H9 (cell line): ENCODE results near the gene RBL1. TPM values are rescaled to one million over a fixed set of nuclear protein-coding genes. Genes with fewer than 3 reads are reported as not detected.

Experiments used
- DNase-seq: peaks from one replicate; pipeline ENCODE4 v3.0.0-alpha.2; 2017
- H2AFZ ChIP-seq: one replicate; pipeline ENCODE4 v1.6.1; 2013; ENCODE audit warnings: mild to moderate bottlenecking, low read length, control low read depth, moderate library complexity
- H2AK5ac ChIP-seq: 2 replicates; pipeline ENCODE4 v1.6.1; 2013; ENCODE audit warnings: low read length, control low read depth, mixed read lengths; ENCODE audit not compliant: insufficient read length
- H2BK120ac ChIP-seq: one replicate; pipeline ENCODE4 v1.6.1; 2013; ENCODE audit warnings: low read depth, mild to moderate bottlenecking, low read length, control low read depth, inconsistent platforms; ENCODE audit not compliant: poor library complexity, severe bottlenecking
- H2BK12ac ChIP-seq: 2 replicates; pipeline ENCODE4 v1.6.1; 2013; ENCODE audit warnings: low read length, control low read depth, mixed read lengths, low read depth; ENCODE audit not compliant: insufficient read length
- H2BK15ac ChIP-seq: 2 replicates; pipeline ENCODE4 v1.6.1; 2013; ENCODE audit warnings: low read depth, low read length, control low read depth
- H2BK20ac ChIP-seq: one replicate; pipeline ENCODE4 v1.6.1; 2013; ENCODE audit warnings: low read depth, mild to moderate bottlenecking, low read length, control low read depth, inconsistent platforms; ENCODE audit not compliant: poor library complexity, severe bottlenecking
- H2BK5ac ChIP-seq: 2 replicates; pipeline ENCODE4 v1.6.1; 2013; ENCODE audit warnings: low read length, control low read depth, mixed read lengths; ENCODE audit not compliant: insufficient read length
- H3K14ac ChIP-seq: 2 replicates; pipeline ENCODE4 v1.6.1; 2013; ENCODE audit warnings: low read length, control low read depth; ENCODE audit not compliant: insufficient read depth
- H3K18ac ChIP-seq: 2 replicates; pipeline ENCODE4 v1.6.1; 2013; ENCODE audit warnings: low read depth, mild to moderate bottlenecking, mixed read lengths, low read length, control low read depth; ENCODE audit not compliant: insufficient read length
- H3K23ac ChIP-seq: 2 replicates; pipeline ENCODE4 v1.6.1; 2013; ENCODE audit warnings: low read length, control low read depth, mixed read lengths, low read depth; ENCODE audit not compliant: insufficient read length
- H3K23me2 ChIP-seq: 2 replicates; pipeline ENCODE4 v1.6.1; 2013; ENCODE audit warnings: low read depth, mild to moderate bottlenecking, mixed read lengths, low read length, control low read depth; ENCODE audit not compliant: insufficient read length, poor library complexity, severe bottlenecking
- H3K27ac ChIP-seq: 2 replicates; pipeline ENCODE4 v1.5.1; 2013; ENCODE audit warnings: low read length, control low read depth, mixed read lengths, low read depth; ENCODE audit not compliant: insufficient read length
- H3K27me3 ChIP-seq: 2 replicates; pipeline ENCODE4 v1.6.1; 2013; ENCODE audit warnings: low read length, control low read depth, inconsistent platforms; ENCODE audit not compliant: insufficient read depth
- H3K4ac ChIP-seq: 2 replicates; pipeline ENCODE4 v1.6.1; 2013; ENCODE audit warnings: low read depth, mild to moderate bottlenecking, control low read depth, inconsistent platforms, low read length, moderate library complexity
- H3K4me1 ChIP-seq: 2 replicates; pipeline ENCODE4 v1.6.1; 2013; ENCODE audit warnings: low read length, control low read depth, inconsistent platforms; ENCODE audit not compliant: insufficient read depth
- H3K4me2 ChIP-seq: 2 replicates; pipeline ENCODE4 v1.6.1; 2013; ENCODE audit warnings: low read length, control low read depth, mixed read lengths; ENCODE audit not compliant: insufficient read length, insufficient read depth
- H3K56ac ChIP-seq: 2 replicates; pipeline ENCODE4 v1.6.1; 2013; ENCODE audit warnings: low read depth, mild to moderate bottlenecking, mixed read lengths, low read length, control low read depth; ENCODE audit not compliant: insufficient read length
- H3K79me1 ChIP-seq: 2 replicates; pipeline ENCODE4 v1.6.1; 2013; ENCODE audit warnings: low read depth, mild to moderate bottlenecking, moderate library complexity, low read length, control low read depth, inconsistent platforms; ENCODE audit not compliant: insufficient read depth, poor library complexity, severe bottlenecking
- H3K79me2 ChIP-seq: 2 replicates; pipeline ENCODE4 v1.6.1; 2013; ENCODE audit warnings: low read length, control low read depth, inconsistent platforms; ENCODE audit not compliant: insufficient read depth
- H3K9ac ChIP-seq: 2 replicates; pipeline ENCODE4 v1.6.1; 2013; ENCODE audit warnings: low read length, control low read depth, mixed read lengths; ENCODE audit not compliant: insufficient read length; ENCODE audit errors: extremely low read depth
- H3K9me3 ChIP-seq: one replicate; pipeline ENCODE4 v1.6.1; 2013; ENCODE audit warnings: low read depth, low read length, inconsistent platforms; ENCODE audit not compliant: control insufficient read depth
- H3T11ph ChIP-seq: one replicate; pipeline ENCODE4 v1.6.1; 2013; ENCODE audit warnings: mild to moderate bottlenecking, low read length, control low read depth, inconsistent platforms
- H4K20me1 ChIP-seq: one replicate; pipeline ENCODE4 v1.6.1; 2013; ENCODE audit not compliant: control insufficient read depth, insufficient read length, insufficient read depth
- H4K5ac ChIP-seq: 2 replicates; pipeline ENCODE4 v1.6.1; 2013; ENCODE audit warnings: low read depth, mild to moderate bottlenecking, mixed read lengths, low read length, control low read depth; ENCODE audit not compliant: insufficient read length
- H4K8ac ChIP-seq: replicated peaks from 2 replicates; pipeline ENCODE4 v1.6.1; 2013; ENCODE audit warnings: low read length, control low read depth, mixed read lengths, low read depth; ENCODE audit not compliant: insufficient read length
- H4K91ac ChIP-seq: 2 replicates; pipeline ENCODE4 v1.6.1; 2013; ENCODE audit warnings: low read depth, mild to moderate bottlenecking, moderate library complexity, mixed read lengths, low read length, control low read depth; ENCODE audit not compliant: insufficient read length
- H3K27ac Mint-ChIP-seq, 3 experiments: 2 replicates in 2 of 3; 3 replicates in 1 of 3; pipeline ENCODE4 v1.8.0; 2020 to 2021; ENCODE audit warnings: mixed read lengths in 3 of 3, mild to moderate bottlenecking in 1 of 3, moderate library complexity in 1 of 3
- H3K27me3 Mint-ChIP-seq: 2 replicates; pipeline ENCODE4 v1.8.0; 2021; ENCODE audit warnings: low read depth, mild to moderate bottlenecking, moderate library complexity, mixed read lengths
- H3K36me3 Mint-ChIP-seq, 3 experiments: 2 replicates in 2 of 3; 3 replicates in 1 of 3; pipeline ENCODE4 v1.8.0; 2020 to 2021; ENCODE audit warnings: low read depth in 3 of 3, mixed read lengths in 3 of 3; ENCODE audit not compliant: insufficient read depth in 1 of 3
- H3K4me1 Mint-ChIP-seq, 2 experiments: 2 replicates each; pipeline ENCODE4 v1.8.0; 2020; ENCODE audit warnings: mixed read lengths in 2 of 2
- H3K4me3 Mint-ChIP-seq, 2 experiments: 2 replicates in 1 of 2; 3 replicates in 1 of 2; pipeline ENCODE4 v1.8.0; 2020 to 2021; ENCODE audit warnings: mild to moderate bottlenecking in 2 of 2, mixed read lengths in 2 of 2, moderate library complexity in 1 of 2
- H3K9me3 Mint-ChIP-seq, 2 experiments: 2 replicates in 1 of 2; 3 replicates in 1 of 2; pipeline ENCODE4 v1.8.0; 2020; ENCODE audit warnings: mild to moderate bottlenecking in 2 of 2, mixed read lengths in 2 of 2, moderate library complexity in 1 of 2
- CTCF ChIP-seq: fragments of 200-600 bp; sonication (generic); conservative IDR thresholded peaks from 3 replicates; pipeline ENCODE4 v1.8.0; 2021; ENCODE audit warnings: antibody characterized with exemption, mild to moderate bottlenecking
- WGBS: extraction: QIAGEN DNeasy Blood & Tissue Kit; methylation state at CpG from one replicate; pipeline ENCODE4 v1.1.7; 2013; ENCODE audit warnings: missing lambda C conversion rate, low lambda C conversion rate, mixed read lengths; ENCODE audit not compliant: insufficient read length; ENCODE audit errors: extremely low coverage; 5-methylcytosine and 5-hydroxymethylcytosine counted together
- total RNA-seq: library from RNA; stranded (reverse); gene quantifications from 2 replicates; pipeline ENCODE4 v1.2.1, GENCODE V29; 2021

Gene RBL1
- total RNA-seq, 1 experiment from 2014 or later = 14.1 TPM

DNA sequence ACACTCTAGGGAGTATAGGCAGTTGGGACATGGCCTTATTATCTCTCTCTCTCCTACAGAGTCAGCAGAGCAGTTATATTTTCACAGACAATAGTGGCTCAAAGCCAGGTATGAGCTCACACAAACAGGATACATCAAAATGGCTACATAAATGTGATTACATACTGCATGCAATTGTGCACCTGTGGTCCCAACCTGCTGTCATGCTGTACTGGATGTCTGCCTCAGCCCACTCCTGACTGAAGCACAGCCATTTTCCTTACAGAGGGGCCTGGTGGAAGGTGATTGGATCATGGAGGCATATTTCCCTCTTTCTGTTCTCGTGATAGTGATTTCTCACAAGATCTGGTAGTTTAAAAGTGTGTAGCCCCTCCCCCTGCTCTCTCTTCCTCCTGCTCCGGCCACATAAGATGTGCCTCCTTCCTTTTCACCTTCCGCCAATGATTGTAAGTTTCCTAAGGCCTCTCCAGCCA is 107.3 kb downstream of the RBL1 start:
- Histone ChIP-seq H3K4me1 (no peaks in the 10 kb centered on the region), H2BK12ac (no peak overlapping the region), H3K27ac (no peak overlapping the region), H3T11ph (no peak overlapping the region), H2AK5ac (no peak overlapping the region), H2BK15ac (no peak overlapping the region), H2AFZ (no peak overlapping the region), H3K4me2 (no peak overlapping the region), H4K91ac (no peak overlapping the region), H3K4ac (no peak overlapping the region), H2BK120ac (no peak overlapping the region), H3K9me3 (no peaks in the 10 kb centered on the region), H4K5ac (no peak overlapping the region), H2BK20ac (no peak overlapping the region), H3K27me3 (no peaks in the 10 kb centered on the region), H2BK5ac (no peak overlapping the region), H3K14ac (no peak overlapping the region), H3K79me2 (no peaks in the 10 kb centered on the region), H3K79me1 (no peaks in the 10 kb centered on the region), H4K8ac (no peak overlapping the region), H3K23me2 (no peaks in the 10 kb centered on the region), H4K20me1 (no peaks in the 10 kb centered on the region), H3K23ac (no peak overlapping the region), H3K18ac (no peak overlapping the region), H3K9ac (no peak overlapping the region), H3K56ac (no peak overlapping the region)
- H3K36me3 Mint-ChIP-seq = peaks cover 7 to 9% (median 8%) of the 10 kb centered on the region in 3 experiments
- peaks cover 17 to 22% of the 10 kb centered on the region in 2 experiments for H3K4me1 Mint-ChIP-seq
- H3K9me3 Mint-ChIP-seq = peaks cover 9 to 11% of the 10 kb centered on the region in 2 experiments
- no CpG with 5 or more reads among the region's 3 CpGs for WGBS
- TF ChIP-seq CTCF = no peak
- no peak for DNase-seq
- peak overlapping the region in 2 of 3 experiments; percentile 10 to 33; a peak in 1 of 7 replicates for H3K27ac Mint-ChIP-seq
- no peaks in the 10 kb centered on the region for H3K27me3 Mint-ChIP-seq
- H3K4me3 Mint-ChIP-seq = no peak overlapping the region
